Stimulated activated memory B cell treated with anti-CD40 and anti-IgM and Interleukin-4, amounts not matched to agents 10 μg/mL and 1 μg/mL and 100 μg/mL, for 72 hours (primary cell): ENCODE measurements around the gene NCAPD3.
"Not testable (repeated sequence)": the region's sequence is repeated elsewhere in the genome, so short reads cannot be mapped to it uniquely, and the experiment has no call there.

ENCODE experiments used
- ATAC-seq: fragments of 150-1000 bp; cut with Tn5 transposase; 2 replicates; pipeline ENCODE4 v1.10.0; 2021
- H3K27ac Mint-ChIP-seq: one replicate; pipeline ENCODE4 v1.8.0; 2022; ENCODE audit warnings: mild to moderate bottlenecking, mixed read lengths
- H3K27me3 Mint-ChIP-seq: one replicate; pipeline ENCODE4 v1.8.0; 2022; ENCODE audit warnings: mixed read lengths
- H3K36me3 Mint-ChIP-seq: one replicate; pipeline ENCODE4 v1.8.0; 2022; ENCODE audit warnings: mixed read lengths
- H3K4me1 Mint-ChIP-seq: one replicate; pipeline ENCODE4 v1.8.0; 2022; ENCODE audit warnings: mixed read lengths
- H3K4me3 Mint-ChIP-seq: one replicate; pipeline ENCODE4 v1.8.0; 2022; ENCODE audit warnings: mild to moderate bottlenecking, moderate library complexity, mixed read lengths
- H3K9me3 Mint-ChIP-seq: one replicate; pipeline ENCODE4 v1.8.0; 2022; ENCODE audit warnings: mixed read lengths

NCAPD3 gene

GRCh38 chr11:134216816-134217215 is 7.0 kb downstream of the NCAPD3 start:
- Mint-ChIP-seq H3K27me3 (no peaks in the 10 kb centered on the region), H3K36me3 (peaks cover 45% of the 10 kb centered on the region), H3K9me3 (no peaks in the 10 kb centered on the region), H3K4me3 (no peak overlapping the region), H3K27ac (no peak overlapping the region), H3K4me1 (peaks cover 16% of the 10 kb centered on the region)
- no peak for ATAC-seq

- Mint-ChIP-seq H3K4me3 (no peak overlapping the region), H3K4me1 (peaks cover 22% of the 10 kb centered on the region), H3K27me3 (no peaks in the 10 kb centered on the region), H3K36me3 (peaks cover 54% of the 10 kb centered on the region), H3K9me3 (no peaks in the 10 kb centered on the region), H3K27ac (no peak overlapping the region)
- no peak for ATAC-seq
Observed at GRCh38 chr11:134215836-134216235, 7.9 kb downstream of the NCAPD3 start.

GRCh38 chr11:134207538-134208239 is 16.1 kb downstream of the NCAPD3 start:
- no peak overlapping the region for H3K27ac Mint-ChIP-seq
- H3K27me3 Mint-ChIP-seq: no peaks in the 10 kb centered on the region
- H3K36me3 Mint-ChIP-seq: peaks cover 72% of the 10 kb centered on the region
- H3K4me1 Mint-ChIP-seq: peaks cover 7% of the 10 kb centered on the region
- H3K4me3 Mint-ChIP-seq: no peak overlapping the region
- H3K9me3 Mint-ChIP-seq: no peaks in the 10 kb centered on the region
- ATAC-seq: no peak

GRCh38 chr11:134206185-134206584 is 17.6 kb downstream of the NCAPD3 start:
- H3K4me3 Mint-ChIP-seq: no peak overlapping the region
- no peak for ATAC-seq
- H3K4me1 Mint-ChIP-seq: no peaks in the 10 kb centered on the region
- H3K27ac Mint-ChIP-seq: no peak overlapping the region
- peaks cover 75% of the 10 kb centered on the region for H3K36me3 Mint-ChIP-seq
- no peaks in the 10 kb centered on the region for H3K9me3 Mint-ChIP-seq
- H3K27me3 Mint-ChIP-seq: no peaks in the 10 kb centered on the region

GRCh38 chr11:134205729-134206128 is 18.0 kb downstream of the NCAPD3 start:
- no peak overlapping the region for H3K27ac Mint-ChIP-seq
- H3K9me3 Mint-ChIP-seq: no peaks in the 10 kb centered on the region
- no peak overlapping the region for H3K4me3 Mint-ChIP-seq
- H3K36me3 Mint-ChIP-seq: peaks cover 76% of the 10 kb centered on the region
- no peaks in the 10 kb centered on the region for H3K4me1 Mint-ChIP-seq
- no peak for ATAC-seq
- no peaks in the 10 kb centered on the region for H3K27me3 Mint-ChIP-seq

- H3K4me3 Mint-ChIP-seq: no peak overlapping the region
- no peaks in the 10 kb centered on the region for H3K4me1 Mint-ChIP-seq
- no peak overlapping the region for H3K27ac Mint-ChIP-seq
- peaks cover 85% of the 10 kb centered on the region for H3K36me3 Mint-ChIP-seq
- no peaks in the 10 kb centered on the region for H3K9me3 Mint-ChIP-seq
- no peaks in the 10 kb centered on the region for H3K27me3 Mint-ChIP-seq
- no peak for ATAC-seq
Observed at GRCh38 chr11:134202661-134203060, 21.1 kb downstream of the NCAPD3 start.

- Mint-ChIP-seq H3K4me3 (no peak overlapping the region), H3K9me3 (no peaks in the 10 kb centered on the region), H3K36me3 (peaks cover 93% of the 10 kb centered on the region), H3K4me1 (no peaks in the 10 kb centered on the region), H3K27ac (no peak overlapping the region), H3K27me3 (no peaks in the 10 kb centered on the region)
- no peak for ATAC-seq
Observed at GRCh38 chr11:134200688-134201087, 23.1 kb downstream of the NCAPD3 start.

- Mint-ChIP-seq H3K36me3 (peaks cover 85% of the 10 kb centered on the region), H3K27me3 (no peaks in the 10 kb centered on the region), H3K9me3 (no peaks in the 10 kb centered on the region)
Observed at GRCh38 chr11:134199531-134199930, 24.2 kb downstream of the NCAPD3 start.

GRCh38 chr11:134196756-134197155 is 27.0 kb downstream of the NCAPD3 start:
- H3K27ac Mint-ChIP-seq: no peak overlapping the region

More at GRCh38 chr11:134199531-134199930, 24.2 kb downstream of the NCAPD3 start:
- H3K4me1 Mint-ChIP-seq: no peaks in the 10 kb centered on the region
- H3K4me3 Mint-ChIP-seq: no peak overlapping the region
- ATAC-seq: no peak
- no peak overlapping the region for H3K27ac Mint-ChIP-seq

GRCh38 chr11:134188092-134188491 is 35.7 kb downstream of the NCAPD3 start:
- peaks cover 79% of the 10 kb centered on the region for H3K36me3 Mint-ChIP-seq
- not testable (repeated sequence) for H3K27ac Mint-ChIP-seq, H3K4me3 Mint-ChIP-seq, ATAC-seq, H3K4me1 Mint-ChIP-seq, H3K9me3 Mint-ChIP-seq, H3K27me3 Mint-ChIP-seq

More at GRCh38 chr11:134196756-134197155, 27.0 kb downstream of the NCAPD3 start:
- H3K27me3 Mint-ChIP-seq: no peaks in the 10 kb centered on the region
- H3K9me3 Mint-ChIP-seq: no peaks in the 10 kb centered on the region
- no peak for ATAC-seq
- H3K36me3 Mint-ChIP-seq: peaks cover 70% of the 10 kb centered on the region
- H3K4me1 Mint-ChIP-seq: no peaks in the 10 kb centered on the region
- no peak overlapping the region for H3K4me3 Mint-ChIP-seq

GRCh38 chr11:134181707-134182106 is 42.1 kb downstream of the NCAPD3 start:
- no peak overlapping the region for H3K27ac Mint-ChIP-seq
- no peak for ATAC-seq
- peaks cover 57% of the 10 kb centered on the region for H3K36me3 Mint-ChIP-seq
- no peaks in the 10 kb centered on the region for H3K4me1 Mint-ChIP-seq
- no peaks in the 10 kb centered on the region for H3K27me3 Mint-ChIP-seq
- H3K9me3 Mint-ChIP-seq: no peaks in the 10 kb centered on the region
- no peak overlapping the region for H3K4me3 Mint-ChIP-seq

GRCh38 chr11:134178032-134178674 is 45.6 kb downstream of the NCAPD3 start:
- no peak for ATAC-seq
- H3K9me3 Mint-ChIP-seq: no peaks in the 10 kb centered on the region
- no peak overlapping the region for H3K4me3 Mint-ChIP-seq
- no peaks in the 10 kb centered on the region for H3K27me3 Mint-ChIP-seq
- H3K27ac Mint-ChIP-seq: no peak overlapping the region
- H3K4me1 Mint-ChIP-seq: no peaks in the 10 kb centered on the region
- H3K36me3 Mint-ChIP-seq: peaks cover 70% of the 10 kb centered on the region

- Mint-ChIP-seq H3K36me3 (peaks cover 76% of the 10 kb centered on the region), H3K4me3 (no peak overlapping the region), H3K27ac (no peak overlapping the region), H3K27me3 (no peaks in the 10 kb centered on the region), H3K4me1 (no peaks in the 10 kb centered on the region), H3K9me3 (no peaks in the 10 kb centered on the region)
- no peak for ATAC-seq
Observed at GRCh38 chr11:134176284-134176683, 47.5 kb downstream of the NCAPD3 start.

- Mint-ChIP-seq H3K36me3 (peaks cover 80% of the 10 kb centered on the region), H3K4me3 (no peak overlapping the region), H3K27me3 (no peaks in the 10 kb centered on the region), H3K27ac (no peak overlapping the region), H3K4me1 (no peaks in the 10 kb centered on the region), H3K9me3 (no peaks in the 10 kb centered on the region)
- ATAC-seq: no peak
Observed at GRCh38 chr11:134173296-134173695, 50.5 kb downstream of the NCAPD3 start.

- Mint-ChIP-seq H3K9me3 (no peaks in the 10 kb centered on the region), H3K36me3 (peaks cover 82% of the 10 kb centered on the region), H3K27me3 (no peaks in the 10 kb centered on the region), H3K4me1 (no peaks in the 10 kb centered on the region), H3K27ac (no peak overlapping the region), H3K4me3 (no peak overlapping the region)
- ATAC-seq: no peak
Observed at GRCh38 chr11:134171951-134172350, 51.8 kb downstream of the NCAPD3 start.

- ATAC-seq: no peak
- Mint-ChIP-seq H3K27me3 (no peaks in the 10 kb centered on the region), H3K36me3 (peaks cover 80% of the 10 kb centered on the region), H3K4me1 (no peaks in the 10 kb centered on the region), H3K27ac (no peak overlapping the region), H3K9me3 (no peaks in the 10 kb centered on the region), H3K4me3 (no peak overlapping the region)
Observed at GRCh38 chr11:134170919-134171281, 52.9 kb downstream of the NCAPD3 start.
